Hindlimb muscle (tissue), 1 donor: ENCODE measurements around the gene MYO16. TPM values are rescaled to one million over a fixed set of nuclear protein-coding genes. Genes with fewer than 3 reads are reported as not detected.

Experiments
- DNase-seq: peaks from one replicate; pipeline ENCODE4 v3.0.0-alpha.2; 2013
- polyA plus RNA-seq: library from polyadenylated mRNA; unstranded; fragments of 120-200 nt; gene quantifications from one replicate; pipeline ENCODE4 v1.2.1, GENCODE V29; 2013; ENCODE audit not compliant: insufficient read length

MYO16 gene
- polyA plus RNA-seq, result 27.9 TPM

DNA sequence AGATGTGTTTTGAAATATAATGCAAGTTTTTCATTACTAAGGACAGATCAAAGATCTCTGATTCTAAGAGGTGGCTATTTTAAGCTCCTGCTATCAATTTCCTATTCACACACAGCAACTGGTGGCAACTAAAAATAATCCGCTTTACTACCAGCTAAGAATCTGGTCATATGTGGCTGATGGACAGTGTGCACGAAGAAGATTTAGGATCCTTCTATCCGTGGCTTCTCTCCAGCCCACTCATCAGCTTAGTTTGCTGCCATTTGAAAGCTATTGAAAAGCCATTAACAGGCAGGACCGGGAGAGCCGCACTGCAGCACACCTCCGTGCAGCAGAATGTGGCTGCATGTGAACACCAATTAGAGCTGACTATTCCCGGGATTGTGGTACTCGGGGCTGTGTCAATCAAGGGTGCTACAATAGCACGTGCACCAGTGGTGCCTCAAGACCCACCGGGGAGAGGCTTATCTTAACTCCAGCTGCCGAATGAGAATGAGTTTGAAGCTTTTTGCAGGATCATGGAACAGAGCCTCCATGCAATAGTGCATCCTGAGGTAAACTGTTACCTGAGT, at the start of gene MYO16:
Gene MYO16 (plus strand): TSS at position 431 of the 572 bp plus-strand sequence. CDS start 234 bp downstream, outside the sequence.
- DNase-seq, result no peak

DNA sequence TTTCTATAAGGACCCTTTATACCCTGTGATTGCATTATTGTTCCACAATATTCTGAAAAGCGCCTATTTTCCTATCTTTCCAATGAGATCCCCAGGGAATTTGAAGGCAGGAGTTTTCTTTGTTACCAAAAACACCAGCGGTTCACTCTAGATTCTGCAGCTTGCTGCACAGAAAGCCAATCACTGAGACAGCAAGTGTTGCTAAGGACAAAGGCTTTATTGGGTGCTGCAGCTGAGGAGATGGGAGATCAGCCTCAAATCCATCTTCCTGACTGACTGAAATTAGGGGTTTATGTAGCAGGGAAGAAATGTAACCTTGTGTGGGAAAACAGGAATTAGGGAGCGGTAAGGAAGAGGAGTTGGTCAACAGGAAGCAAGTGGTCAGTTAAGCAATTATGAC, 42.6 kb upstream of the MYO16 start:
- DNase-seq, result no peak

DNA sequence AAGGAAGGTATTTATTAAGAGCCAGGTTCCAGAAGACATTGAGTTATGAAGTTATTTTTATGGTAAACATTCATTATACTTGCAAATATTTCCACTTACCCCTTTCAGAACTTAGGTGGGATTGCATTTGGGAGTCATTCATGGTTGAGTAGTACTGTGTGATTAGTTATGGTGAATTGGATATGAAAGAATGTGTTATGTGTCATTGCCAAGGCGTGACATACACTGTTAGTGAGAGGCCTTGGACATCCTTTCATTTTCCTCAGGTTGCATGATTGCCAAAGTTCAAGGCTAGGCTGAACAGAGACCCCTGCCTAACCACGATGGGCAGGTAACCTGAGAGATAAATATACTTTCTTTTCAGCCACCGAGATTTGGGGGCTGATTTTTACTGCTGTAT, 40.9 kb upstream of the MYO16 start:
- DNase-seq, result no peak

DNA sequence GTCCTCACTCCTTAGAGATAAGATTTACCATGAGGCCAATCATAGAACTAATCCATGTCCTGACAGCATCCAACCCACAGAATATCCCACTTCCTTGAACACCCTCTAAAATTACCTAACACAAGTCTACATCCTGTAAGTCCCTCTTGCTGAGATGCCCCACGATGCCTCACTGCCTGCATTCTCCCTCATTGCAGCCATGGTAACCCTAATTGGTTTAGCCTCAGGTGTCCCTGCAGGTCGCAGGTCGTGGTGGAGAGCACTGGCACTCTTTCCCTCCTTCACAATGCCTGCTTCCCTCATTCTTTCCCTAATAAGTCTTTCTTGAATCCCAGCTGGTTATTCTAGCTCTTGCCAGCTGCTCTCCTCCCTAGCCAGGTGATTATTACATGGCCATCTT, 35.3 kb upstream of the MYO16 start:
- DNase-seq, result no peak

DNA sequence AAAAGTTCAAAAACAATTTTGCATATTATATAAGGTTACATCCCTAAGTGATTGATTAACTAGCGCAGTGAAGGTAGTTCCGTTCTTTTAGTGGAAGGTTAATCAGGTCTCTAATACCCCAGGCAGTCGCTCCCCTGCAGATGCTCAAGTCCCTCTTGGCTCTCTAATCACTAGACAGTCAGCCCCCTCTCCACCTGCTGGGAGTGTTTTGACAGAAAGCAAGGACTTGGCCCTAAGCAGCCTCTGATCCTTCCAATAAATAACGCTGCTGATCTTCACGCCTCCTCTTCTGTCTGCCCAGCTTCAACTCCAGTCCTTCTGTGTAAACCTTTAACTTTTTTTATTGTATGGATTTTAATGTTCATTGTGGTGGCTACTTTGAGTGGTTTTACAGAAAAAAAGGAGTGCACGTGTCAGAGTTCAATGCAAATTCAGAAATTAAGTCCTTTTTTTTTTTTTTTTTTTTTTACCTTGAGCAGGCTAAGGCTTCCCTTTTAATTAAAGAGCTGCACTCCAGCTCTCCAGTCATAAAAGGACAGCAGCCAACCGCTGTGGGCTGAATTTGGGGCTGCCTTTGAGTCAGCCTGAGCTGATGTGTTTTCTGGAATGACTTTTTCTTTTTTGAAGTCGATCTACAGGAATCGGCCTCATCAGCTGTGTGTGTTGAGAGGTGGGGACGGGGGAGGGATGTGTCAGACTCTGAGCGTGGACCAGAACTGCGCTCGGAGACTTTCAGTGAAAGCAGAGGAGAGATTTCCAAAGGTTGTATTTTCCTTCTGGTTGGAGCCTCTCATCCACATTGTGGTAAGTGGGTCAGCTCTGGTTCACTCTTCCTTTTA, 33.8 kb upstream of the MYO16 start:
- no peak for DNase-seq

DNA sequence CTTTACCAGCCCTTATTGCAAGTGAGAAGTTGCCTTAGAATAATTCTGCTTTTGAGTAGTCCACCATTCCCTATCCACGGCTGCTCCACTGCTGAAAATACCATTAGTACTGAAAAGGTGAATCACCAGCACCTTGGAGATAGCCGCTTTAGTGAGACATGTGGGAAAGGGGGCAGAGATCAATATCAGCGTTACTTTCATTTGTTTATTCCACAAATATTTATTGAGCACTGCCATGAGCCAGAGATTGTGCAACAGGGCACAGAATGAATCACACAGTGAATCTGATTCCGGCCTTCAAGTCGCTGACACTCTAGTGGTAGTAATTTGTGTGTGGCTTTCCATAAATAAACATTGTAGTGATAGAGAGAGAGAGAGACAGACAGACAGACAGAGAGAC, 31.5 kb upstream of the MYO16 start:
- DNase-seq, result no peak

DNA sequence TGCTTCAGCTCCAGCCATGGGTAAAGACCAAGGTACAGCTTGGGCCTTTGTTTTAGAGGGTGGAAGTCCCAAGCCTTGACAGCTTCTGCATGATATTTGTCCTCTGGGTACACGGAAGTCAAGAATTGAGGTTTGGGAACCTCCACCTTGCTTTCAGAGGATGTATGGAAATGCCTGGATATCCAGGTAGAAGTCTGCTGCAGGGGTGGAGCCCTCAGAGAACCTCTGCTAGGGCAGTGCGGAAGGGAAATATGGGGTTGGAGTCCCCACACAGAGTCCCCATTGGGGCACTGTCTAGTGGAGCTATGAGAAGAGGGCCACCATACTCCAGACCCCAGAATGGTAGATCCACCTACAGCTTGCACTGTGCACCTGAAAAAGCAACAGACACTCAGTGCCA, 23.0 kb upstream of the MYO16 start:
- DNase-seq, result no peak

DNA sequence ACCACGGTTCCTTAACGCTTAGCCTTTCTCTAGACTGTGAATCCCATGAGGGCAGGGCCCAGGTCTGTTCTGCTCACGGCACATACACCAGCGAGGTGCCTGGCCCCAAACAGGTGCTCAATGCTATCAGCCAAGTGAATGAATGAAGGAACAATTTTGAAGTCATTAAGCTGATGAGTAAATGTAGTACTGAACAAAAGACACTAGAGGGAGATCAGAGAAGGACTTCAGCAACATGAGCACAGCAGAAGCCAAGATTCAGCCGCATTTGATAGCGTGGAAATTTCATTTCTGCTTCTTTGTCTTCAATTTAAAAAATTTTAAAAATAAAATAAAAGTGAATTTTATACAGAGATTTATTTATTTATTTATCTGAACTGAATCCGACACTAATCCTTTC, 20.1 kb upstream of the MYO16 start:
- peak; percentile 26 for DNase-seq

DNA sequence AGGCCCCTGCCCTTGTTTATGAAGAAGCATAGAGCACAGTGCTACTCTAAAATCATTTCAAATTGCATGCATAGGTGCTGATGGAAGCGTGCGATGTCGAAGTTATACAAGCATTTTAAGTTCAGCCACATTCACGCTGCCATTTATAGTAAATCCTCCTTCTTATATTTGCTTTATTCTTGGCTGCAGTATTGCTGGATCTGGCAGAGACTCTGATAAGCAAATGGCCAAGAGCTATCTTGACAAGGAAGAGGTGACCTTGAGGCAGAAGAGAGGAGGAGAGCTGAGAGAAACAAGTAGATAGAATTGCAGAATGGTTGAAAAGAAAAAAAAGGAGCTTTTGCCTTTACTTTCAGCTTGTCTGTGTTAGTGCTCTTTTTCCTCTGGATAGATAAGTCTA, 18.9 kb upstream of the MYO16 start:
- DNase-seq, result no peak

DNA sequence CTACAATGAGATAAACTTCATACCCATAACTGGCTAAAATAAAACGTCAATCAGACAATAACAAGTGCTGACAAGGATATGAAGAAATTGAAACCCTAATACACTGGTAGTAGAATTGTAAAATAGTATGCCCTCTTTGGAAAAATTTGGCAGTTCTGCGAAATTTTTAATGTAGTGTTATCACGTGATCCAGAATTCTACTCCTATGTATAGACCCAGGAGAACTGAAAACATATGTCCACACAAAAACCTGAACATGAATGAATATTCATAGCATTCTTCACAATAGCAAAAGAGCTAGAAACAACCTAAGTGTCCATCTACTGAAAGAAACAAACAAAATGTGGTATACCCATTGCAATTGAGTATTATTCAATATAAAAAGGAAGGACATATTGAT, 14.2 kb upstream of the MYO16 start:
- DNase-seq, result no peak

DNA sequence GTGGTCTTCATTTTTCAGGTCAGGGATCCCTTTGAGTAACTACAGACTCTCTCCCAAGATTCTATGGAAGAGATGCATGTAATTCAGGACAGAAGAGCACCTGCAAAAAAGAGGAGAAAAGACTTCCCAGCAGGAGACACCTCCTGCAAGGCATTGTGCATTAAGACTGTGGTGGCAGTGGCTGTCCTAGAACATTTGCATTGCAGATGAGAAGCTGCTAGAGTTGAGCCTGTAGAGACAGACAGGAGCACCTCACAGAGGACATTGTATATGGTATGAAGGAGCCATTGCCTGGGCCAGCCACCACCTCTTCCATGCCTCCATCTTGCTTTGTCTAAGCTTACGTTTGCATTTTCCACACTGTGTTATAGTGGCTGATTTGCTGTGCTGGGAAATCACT, 11.2 kb upstream of the MYO16 start:
- DNase-seq, result no peak

DNA sequence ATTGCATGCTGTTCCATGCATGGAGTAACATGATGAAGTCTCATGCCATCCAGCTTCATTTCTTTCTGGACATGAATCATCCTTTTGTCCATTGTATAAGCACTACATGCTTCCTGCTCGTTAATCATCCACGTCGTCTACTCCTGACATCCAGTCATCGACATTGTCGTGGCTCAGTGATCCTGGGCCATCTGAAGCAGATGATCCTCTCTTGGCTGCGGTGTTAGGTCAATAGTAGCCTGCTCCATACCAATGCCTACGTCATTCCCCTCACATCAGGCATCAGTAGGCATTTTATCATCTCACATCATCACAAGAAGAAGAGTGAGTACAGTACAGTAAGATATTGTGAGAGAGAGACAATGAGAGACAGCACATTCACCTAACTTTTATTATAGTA, 7.9 kb upstream of the MYO16 start:
- no peak for DNase-seq

DNA sequence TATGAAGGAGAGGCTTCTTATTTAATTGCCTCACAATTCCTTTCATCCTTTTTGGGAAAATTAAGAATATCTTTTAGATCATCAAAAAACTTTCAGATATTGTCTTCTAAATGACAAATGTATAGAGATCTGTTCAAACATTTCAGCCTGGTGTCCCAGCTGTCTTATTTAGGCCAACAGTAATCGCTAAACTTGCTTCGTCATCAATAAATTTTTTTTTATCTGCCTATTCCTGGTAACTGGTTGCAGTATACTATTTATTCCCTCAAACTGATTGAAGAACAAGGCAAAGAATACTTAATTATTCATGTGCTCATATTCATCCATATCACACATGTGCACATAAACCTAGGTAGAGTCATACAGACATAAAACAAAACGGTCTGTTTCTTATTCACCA, 5.3 kb upstream of the MYO16 start:
- DNase-seq, result no peak

DNA sequence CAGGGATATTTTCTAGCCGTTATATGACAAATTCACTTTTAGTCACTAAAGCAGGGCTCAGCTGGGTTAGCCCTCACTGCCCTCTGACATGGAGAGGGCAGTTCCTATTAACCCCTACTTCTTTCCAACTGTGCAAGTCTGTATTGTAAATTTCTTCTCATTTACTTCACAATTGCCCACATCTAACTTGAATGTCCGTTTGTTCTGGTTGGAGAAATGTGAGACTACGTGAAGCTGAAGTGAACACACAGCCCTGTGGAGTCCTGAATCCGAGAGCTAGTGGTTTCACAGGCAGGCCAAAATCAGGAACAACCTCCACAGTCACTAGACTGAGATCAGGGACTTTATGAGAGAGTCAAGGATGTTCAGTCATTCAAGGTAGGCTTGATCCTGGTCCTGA, 4.4 kb upstream of the MYO16 start:
- DNase-seq, result no peak

DNA sequence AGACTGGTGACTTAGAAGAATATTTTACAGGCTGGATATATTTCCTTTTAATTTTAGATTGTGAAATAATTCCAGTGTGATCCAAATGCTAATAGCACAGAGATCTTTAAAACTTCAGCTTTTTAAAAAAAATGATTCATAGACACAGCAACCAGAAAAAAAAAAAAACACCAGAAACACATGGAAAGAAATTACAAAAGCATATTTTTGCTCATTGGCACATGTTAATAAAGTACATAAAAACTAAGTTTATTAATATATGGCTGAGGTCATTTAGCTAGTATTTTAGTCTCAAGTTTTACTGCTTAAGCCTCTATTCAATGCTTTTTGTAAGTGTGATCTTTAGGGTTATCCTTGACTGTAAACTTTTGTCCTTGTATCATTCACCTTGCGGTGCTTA, 577 bp downstream of the MYO16 start:
- no peak for DNase-seq

DNA sequence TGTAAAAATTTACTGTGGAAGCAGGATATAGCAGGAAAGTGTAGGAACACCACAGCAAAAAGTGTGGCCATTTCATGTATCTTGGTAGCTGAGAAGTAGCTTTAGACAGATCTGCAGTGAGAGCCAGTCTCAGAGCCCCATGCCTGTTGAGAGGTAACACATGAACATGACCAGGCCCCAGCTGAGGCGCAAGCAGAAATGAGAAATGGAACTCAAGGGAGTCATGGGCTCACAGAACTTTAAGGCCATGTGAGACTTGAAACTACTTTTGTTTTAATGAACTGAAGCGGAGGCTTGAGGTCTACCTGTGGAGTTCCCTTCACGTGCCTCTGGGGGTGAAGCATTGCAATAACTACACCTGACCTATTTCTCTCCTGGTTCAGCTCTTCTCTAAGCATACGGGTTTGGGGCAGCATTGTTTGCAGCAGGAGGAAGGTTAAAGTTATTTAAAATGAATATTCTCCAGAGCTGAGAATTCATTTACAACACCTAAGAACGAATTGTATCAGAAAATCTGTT, 3.3 kb downstream of the MYO16 start:
- DNase-seq, result no peak

DNA sequence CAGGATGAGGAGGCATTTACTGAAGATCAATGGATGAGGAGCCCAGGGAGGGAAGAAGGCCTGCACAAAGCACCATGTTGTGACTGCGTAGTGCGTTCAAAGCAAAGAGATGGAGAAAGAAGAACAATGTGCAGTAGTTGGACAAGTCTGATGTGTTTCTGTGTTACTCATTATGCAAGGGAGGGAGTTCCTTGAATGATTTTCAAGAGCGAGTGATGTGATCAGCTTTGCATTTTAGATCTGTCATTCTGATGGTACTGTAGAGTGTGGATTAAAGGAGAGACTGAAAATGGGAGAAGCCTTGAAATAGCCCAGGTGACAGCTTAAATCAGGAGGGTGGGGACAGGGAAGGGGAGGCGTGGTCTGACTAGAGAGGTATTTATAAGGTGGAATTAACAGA, 9.5 kb downstream of the MYO16 start:
- DNase-seq, result no peak

DNA sequence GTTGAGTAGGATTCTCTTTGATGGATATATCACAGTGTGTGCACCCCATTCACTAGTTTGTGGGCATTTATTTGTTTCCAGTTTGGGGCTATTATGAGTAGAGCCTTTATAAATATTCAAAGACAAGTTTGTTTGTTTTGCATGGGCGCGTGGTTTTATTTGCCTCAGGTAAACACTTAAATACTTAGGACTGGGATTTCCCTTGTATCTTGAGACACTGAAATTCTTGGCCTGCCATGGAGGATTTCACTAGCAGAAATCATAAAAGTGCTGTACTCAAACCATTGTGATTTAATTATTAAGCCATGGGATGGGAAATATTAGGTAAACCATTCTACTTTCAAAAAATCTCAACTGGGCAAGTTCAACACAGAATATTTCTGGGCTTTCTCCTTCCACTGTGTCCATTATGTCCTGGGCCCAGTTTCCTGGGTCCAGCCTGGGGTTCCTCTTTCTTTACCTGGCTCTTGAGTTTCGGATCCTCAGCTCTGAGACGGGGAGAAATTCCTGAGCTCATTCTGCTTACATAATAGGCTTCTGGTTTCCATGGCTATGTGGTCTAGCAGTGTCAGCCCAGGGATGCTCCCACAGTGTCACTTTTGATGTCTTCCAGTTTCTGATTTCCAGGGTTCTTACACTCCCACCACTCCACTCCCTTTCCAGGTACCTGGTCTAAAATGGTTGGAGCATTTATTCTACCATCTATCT, 14.4 kb downstream of the MYO16 start:
- DNase-seq, result no peak

DNA sequence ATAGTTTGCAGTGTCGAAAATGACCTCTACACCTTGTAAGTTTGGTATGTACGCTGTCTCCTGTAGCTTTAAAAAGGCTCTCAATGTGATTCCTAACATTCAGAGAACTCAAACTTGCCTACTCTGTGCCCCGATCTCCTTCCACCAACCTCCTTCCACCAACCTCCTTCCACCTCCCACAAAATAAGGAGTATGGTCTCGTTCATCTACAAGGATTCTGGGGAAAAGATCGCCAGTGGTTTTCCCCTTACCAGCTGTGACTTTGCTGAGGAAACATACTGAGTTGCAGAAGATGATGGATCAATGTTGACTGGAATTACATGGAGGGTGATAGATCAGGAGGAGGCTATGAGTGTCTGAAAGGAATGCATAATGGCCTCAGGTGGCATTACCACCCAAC, 16.0 kb downstream of the MYO16 start:
- no peak for DNase-seq

DNA sequence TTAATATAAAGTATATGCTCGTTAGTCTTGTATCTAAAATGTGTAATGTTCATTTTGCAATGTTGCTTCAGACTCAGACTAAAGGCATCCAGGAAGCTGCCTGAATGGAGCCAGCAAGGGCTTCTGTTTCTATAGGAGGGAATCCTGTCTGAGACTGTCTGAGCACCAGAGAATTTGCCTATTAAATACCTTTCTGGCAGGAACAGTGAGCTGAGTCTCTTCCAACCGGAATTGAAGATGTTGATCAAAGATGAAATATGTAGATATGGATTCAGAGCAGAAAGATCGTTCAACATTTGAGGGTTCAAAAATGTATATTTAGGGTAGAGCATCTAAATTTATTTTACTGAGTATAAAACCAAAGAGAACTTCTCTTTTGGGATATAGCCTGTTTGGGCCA, 20.9 kb downstream of the MYO16 start:
- no peak for DNase-seq

DNA sequence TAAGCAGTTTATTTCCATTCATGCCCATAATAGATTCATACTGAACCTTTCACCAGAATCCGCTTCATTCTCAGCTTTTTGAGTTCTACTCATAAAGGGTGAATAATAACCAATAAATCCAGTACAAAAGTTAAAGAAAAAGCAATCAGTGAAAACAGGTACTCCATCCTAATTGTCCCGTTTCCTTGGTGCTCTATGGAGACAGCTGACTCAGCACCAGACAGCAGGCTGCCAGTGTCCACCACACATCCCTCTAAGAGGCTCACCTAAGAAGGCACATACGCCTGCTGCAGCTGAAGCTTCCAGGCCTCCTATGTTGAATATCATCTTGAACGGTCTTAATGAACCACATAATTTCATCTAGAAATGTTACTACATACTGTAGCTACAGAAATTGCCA, 27.3 kb downstream of the MYO16 start:
- DNase-seq, result no peak

DNA sequence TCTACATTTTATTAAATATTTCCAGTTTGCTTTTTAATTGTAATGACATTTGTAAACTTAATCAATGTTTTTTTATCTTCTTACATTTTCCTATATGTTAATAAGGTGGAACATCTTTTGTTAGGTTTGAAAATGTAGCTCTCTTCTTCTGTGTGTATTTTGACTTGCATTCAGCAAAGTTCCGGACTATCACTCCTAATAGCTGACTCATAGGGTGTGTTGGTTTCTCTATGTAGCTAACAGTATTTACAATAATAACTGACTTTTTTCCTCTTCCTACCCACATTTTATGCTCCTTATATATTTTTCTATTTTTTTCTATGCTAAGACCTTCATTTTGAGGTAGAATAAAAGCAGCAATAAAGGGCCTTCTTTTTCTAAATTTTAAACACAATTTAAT, 28.1 kb downstream of the MYO16 start:
- DNase-seq, result no peak

DNA sequence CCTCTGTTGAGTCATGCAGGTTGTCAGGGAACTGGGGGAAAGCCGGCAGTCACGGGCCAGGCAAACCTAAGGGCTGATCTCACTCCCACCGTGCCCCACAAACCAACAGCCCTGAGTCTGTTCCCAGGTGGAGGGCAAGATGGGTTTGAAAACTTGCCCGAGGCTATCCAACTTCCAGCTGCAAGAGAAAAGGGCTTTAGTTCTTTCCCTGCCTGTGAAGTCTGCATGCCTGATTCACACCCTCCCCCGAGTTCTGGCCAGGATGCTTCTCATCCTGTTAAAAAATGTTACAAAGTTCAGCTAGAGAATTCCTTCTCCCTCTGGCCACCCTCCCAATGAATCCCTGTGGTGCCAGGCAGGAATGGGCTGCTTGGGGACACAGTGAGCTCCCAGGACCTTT, 33.1 kb downstream of the MYO16 start:
- no peak for DNase-seq

DNA sequence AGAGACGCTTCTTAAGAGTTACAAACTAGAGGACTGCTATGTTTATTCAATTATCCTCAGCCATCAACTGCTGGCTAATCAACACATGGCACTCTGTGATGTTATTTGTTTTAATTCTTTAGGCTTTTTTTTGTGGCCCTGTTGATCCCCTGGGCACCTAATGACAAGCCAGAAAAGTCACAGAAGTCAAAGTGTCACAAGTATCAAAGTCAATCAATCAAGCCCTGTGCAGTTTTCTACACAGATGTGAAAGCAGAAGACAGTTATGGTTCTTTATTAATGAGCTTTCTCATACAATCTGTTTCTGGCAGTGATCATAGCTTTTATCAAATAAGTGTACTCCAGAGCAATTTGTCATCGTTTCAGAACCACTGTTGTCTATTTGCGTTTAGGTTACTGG, 34.3 kb downstream of the MYO16 start:
- no peak for DNase-seq
